OCI-LY7 (cell line): ENCODE measurements around the gene DIP2A. TPM values are rescaled to one million over a fixed set of nuclear protein-coding genes. Genes with fewer than 3 reads are reported as not detected.

Experiments
- BruUV-seq: library from RNA; stranded (reverse); fragments of 400-500 nt; replicated peaks from 2 replicates; lab custom pipeline; 2021; lab: Mats Ljungman, UMichigan
- CTCF ChIA-PET: fragments of 300-600 bp; sonication (Branson Sonifier 250); formaldehyde crosslinking; loops from one replicate; lab custom pipeline; 2022; ENCODE audit warnings: antibody characterized with exemption; ENCODE audit not compliant: unreplicated experiment; lab: Charles Lee
- POLR2A ChIA-PET: fragments of 300-600 bp; sonication (Branson Sonifier 250); formaldehyde crosslinking; loops from one replicate; lab custom pipeline; 2022; ENCODE audit warnings: antibody characterized with exemption; lab: Charles Lee
- DNase-seq: peaks from one replicate; pipeline ENCODE4 v3.0.0-alpha.2; 2015; ENCODE audit warnings: low spot score
- H2AFZ ChIP-seq: fragments of 200-600 bp; sonication (generic), shearing (Covaris generic); 2 replicates; pipeline ENCODE4 v1.6.1; 2014; ENCODE audit warnings: mild to moderate bottlenecking, antibody characterized with exemption, low read length, moderate library complexity
- H3K27ac ChIP-seq: fragments of 200-600 bp; sonication (generic); 2 replicates; pipeline ENCODE4 v1.5.1; 2014; ENCODE audit warnings: mixed run types, low read depth, mild to moderate bottlenecking, moderate library complexity, low read length, inconsistent platforms; ENCODE audit not compliant: poor library complexity, severe bottlenecking
- H3K36me3 ChIP-seq: fragments of 200-600 bp; sonication (generic); 2 replicates; pipeline ENCODE4 v1.6.1; 2014; ENCODE audit warnings: mild to moderate bottlenecking, antibody characterized with exemption, low read length, moderate library complexity, mixed read lengths; ENCODE audit not compliant: insufficient read depth
- H3K4me1 ChIP-seq: fragments of 200-600 bp; sonication (generic); 2 replicates; pipeline ENCODE4 v1.5.1; 2014; ENCODE audit warnings: mild to moderate bottlenecking, low read length; ENCODE audit not compliant: insufficient read depth, poor library complexity, severe bottlenecking
- H3K4me2 ChIP-seq: fragments of 200-600 bp; sonication (generic); 2 replicates; pipeline ENCODE4 v1.6.1; 2014; ENCODE audit warnings: mild to moderate bottlenecking, low read length
- H3K4me3 ChIP-seq: fragments of 200-600 bp; sonication (generic); 2 replicates; pipeline ENCODE4 v1.5.1; 2014; ENCODE audit warnings: mild to moderate bottlenecking, low read depth, low read length; ENCODE audit not compliant: poor library complexity, severe bottlenecking
- H3K79me2 ChIP-seq: fragments of 200-600 bp; sonication (generic); 2 replicates; pipeline ENCODE4 v1.6.1; 2016; ENCODE audit warnings: low read depth, mild to moderate bottlenecking, low read length, moderate library complexity, mixed read lengths; ENCODE audit not compliant: insufficient read depth
- H3K9me2 ChIP-seq: fragments of 200-600 bp; sonication (generic); 2 replicates; pipeline ENCODE4 v1.6.1; 2016; ENCODE audit warnings: mild to moderate bottlenecking, low read length, mixed read lengths; ENCODE audit not compliant: insufficient read depth
- H3K9me3 ChIP-seq: fragments of 200-600 bp; sonication (generic); 2 replicates; pipeline ENCODE4 v1.6.1; 2014; ENCODE audit warnings: mild to moderate bottlenecking, mixed run types, low read length, mixed read lengths
- H4K20me1 ChIP-seq: fragments of 200-600 bp; sonication (generic); 2 replicates; pipeline ENCODE4 v1.6.1; 2014; ENCODE audit warnings: mild to moderate bottlenecking, antibody characterized with exemption, low read length, moderate library complexity, mixed read lengths; ENCODE audit not compliant: insufficient read depth
- EZH2phosphoT487 ChIP-seq: fragments of 200-600 bp; sonication (generic); IDR thresholded peaks from 2 replicates; pipeline ENCODE4 v1.6.1; 2018; ENCODE audit warnings: low read depth, borderline replicate concordance, mild to moderate bottlenecking, mixed run types, antibody characterized with exemption, low read length, moderate library complexity, mixed read lengths
- intact Hi-C: fragments of 100-400 bp; cut with micrococcal nuclease; formaldehyde crosslinking; loops from one replicate; pipeline ENCODE4 v1.10.0; 2022; ENCODE audit not compliant: unreplicated experiment
- total RNA-seq, 2 experiments: library from RNA; depleted of rRNA in 1 of 2; stranded (reverse); fragments of >200 nt in 1 of 2; shearing (Covaris generic) in 1 of 2; gene quantifications; 2 replicates each; pipeline ENCODE4 v1.2.3, GENCODE V29; 2014 to 2022
- TF ChIP-seq, protein P1 (sequence below): fragments of 200-600 bp; sonication (generic); conservative IDR thresholded peaks from 2 replicates; pipeline ENCODE4 v1.5.1; 2014; ENCODE audit warnings: mild to moderate bottlenecking, antibody characterized with exemption, low read length, moderate library complexity, mixed read lengths

The DIP2A gene
- total RNA-seq, 2 experiments from 2014 or later = 27.9 to 44.7 TPM

DNA sequence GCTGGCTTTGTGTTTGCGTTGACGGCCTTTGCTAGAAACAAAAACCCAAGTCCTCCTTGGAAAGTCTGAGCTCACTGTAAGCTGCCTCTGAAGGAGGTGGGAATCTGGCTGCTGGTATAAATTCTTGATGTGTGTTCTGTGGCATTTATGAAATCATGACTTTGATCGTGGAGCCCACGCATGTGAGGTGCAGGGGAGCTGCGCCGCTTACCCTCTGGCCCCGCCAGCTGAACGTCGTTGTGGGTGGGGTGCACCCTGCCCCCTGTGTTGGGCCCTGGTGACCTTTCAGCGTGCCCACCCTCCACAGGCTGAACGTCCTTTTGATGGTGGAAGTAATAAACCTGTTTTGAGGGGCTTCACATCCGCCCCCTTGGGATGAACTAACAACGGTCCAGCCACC lies 21.2 kb upstream of the DIP2A start:
- Histone ChIP-seq H3K27ac (no peak overlapping the region), H3K9me2 (no peaks in the 10 kb centered on the region), H3K36me3 (peaks cover 82% of the 10 kb centered on the region), H3K4me3 (no peak overlapping the region), H2AFZ (no peak overlapping the region), H3K4me2 (no peak overlapping the region), H3K79me2 (no peaks in the 10 kb centered on the region), H3K4me1 (no peaks in the 10 kb centered on the region), H3K9me3 (no peaks in the 10 kb centered on the region), H4K20me1 (no peaks in the 10 kb centered on the region)
- no peak for DNase-seq
- TF ChIP-seq, protein P1, sequence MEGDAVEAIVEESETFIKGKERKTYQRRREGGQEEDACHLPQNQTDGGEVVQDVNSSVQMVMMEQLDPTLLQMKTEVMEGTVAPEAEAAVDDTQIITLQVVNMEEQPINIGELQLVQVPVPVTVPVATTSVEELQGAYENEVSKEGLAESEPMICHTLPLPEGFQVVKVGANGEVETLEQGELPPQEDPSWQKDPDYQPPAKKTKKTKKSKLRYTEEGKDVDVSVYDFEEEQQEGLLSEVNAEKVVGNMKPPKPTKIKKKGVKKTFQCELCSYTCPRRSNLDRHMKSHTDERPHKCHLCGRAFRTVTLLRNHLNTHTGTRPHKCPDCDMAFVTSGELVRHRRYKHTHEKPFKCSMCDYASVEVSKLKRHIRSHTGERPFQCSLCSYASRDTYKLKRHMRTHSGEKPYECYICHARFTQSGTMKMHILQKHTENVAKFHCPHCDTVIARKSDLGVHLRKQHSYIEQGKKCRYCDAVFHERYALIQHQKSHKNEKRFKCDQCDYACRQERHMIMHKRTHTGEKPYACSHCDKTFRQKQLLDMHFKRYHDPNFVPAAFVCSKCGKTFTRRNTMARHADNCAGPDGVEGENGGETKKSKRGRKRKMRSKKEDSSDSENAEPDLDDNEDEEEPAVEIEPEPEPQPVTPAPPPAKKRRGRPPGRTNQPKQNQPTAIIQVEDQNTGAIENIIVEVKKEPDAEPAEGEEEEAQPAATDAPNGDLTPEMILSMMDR = no peak
- TF ChIP-seq EZH2phosphoT487 = no peak
- POLR2A ChIA-PET = no interaction called here
- no TSS peak for BruUV-seq
- intact Hi-C loops = no loop called here
- CTCF ChIA-PET = no interaction called here

DNA sequence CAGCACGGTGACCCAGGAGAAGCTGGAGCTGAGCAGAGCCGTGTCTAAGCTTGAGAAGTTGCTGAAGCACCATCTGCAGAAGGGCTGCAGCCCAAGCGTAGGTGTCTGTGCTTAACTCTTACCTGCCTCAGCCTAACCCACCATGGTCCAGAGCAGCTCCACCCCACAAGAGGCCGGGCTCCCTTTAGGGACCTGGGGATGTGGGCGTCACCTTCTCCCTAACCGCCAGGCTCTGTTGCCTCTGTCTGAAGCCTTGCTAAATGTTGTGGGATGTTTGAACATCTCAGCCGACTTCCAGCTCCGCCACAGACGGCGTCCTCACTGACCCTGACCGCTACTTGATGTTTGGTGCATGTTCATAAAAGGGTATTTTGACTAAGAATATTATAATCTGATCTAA lies 20.4 kb upstream of the DIP2A start:
- H3K27ac ChIP-seq = no peak overlapping the region
- H3K9me3 ChIP-seq = no peaks in the 10 kb centered on the region
- TF ChIP-seq, protein P1 = no peak
- TF ChIP-seq EZH2phosphoT487 = no peak
- H3K9me2 ChIP-seq = no peaks in the 10 kb centered on the region
- intact Hi-C loops = no loop called here
- H2AFZ ChIP-seq = no peak overlapping the region
- BruUV-seq = no TSS peak
- no peak for DNase-seq
- H3K4me1 ChIP-seq = no peaks in the 10 kb centered on the region
- no peak overlapping the region for H3K4me3 ChIP-seq
- no peaks in the 10 kb centered on the region for H4K20me1 ChIP-seq
- peaks cover 88% of the 10 kb centered on the region for H3K36me3 ChIP-seq
- ChIA-PET CTCF (no interaction called here), POLR2A (interaction anchor here (0.7 kb wide), 1 partner anchor 61 kb away, joined by 3 read pairs; no protein-coding TSS in a partner anchor)
- H3K79me2 ChIP-seq = no peaks in the 10 kb centered on the region
- H3K4me2 ChIP-seq = no peak overlapping the region

DNA sequence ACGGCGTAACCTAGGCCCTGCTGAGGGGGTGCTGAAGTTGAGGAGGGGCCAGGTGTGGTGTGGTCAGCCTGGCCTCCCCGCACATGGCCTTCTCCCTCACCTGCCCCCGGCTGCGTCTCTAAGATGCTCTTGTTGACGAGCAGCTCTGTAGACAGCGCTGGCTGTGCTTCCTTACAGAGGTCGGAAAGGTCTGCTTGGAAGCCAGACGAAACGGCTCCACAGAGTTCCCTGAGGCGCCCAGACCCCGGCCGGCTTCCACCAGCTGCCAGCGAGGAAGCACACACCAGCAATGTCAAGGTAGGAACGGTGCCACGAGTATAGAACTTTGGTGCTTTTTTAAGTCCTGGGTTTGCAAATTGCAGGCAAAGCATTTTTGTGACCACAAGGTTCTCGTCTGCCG lies 18.8 kb upstream of the DIP2A start:
- Histone ChIP-seq H3K9me2 (no peaks in the 10 kb centered on the region), H3K9me3 (no peaks in the 10 kb centered on the region), H3K4me2 (no peak overlapping the region), H3K27ac (no peak overlapping the region), H3K4me3 (no peak overlapping the region), H4K20me1 (no peaks in the 10 kb centered on the region), H3K36me3 (peaks cover 94% of the 10 kb centered on the region), H2AFZ (no peak overlapping the region), H3K79me2 (no peaks in the 10 kb centered on the region), H3K4me1 (no peaks in the 10 kb centered on the region)
- no peak for DNase-seq
- POLR2A ChIA-PET = no interaction called here
- CTCF ChIA-PET = no interaction called here
- intact Hi-C loops = no loop called here
- no TSS peak for BruUV-seq
- TF ChIP-seq, protein P1 = no peak
- no peak for TF ChIP-seq EZH2phosphoT487
